Activated CD4-positive, CD25-positive, alpha-beta regulatory T cell treated with anti-CD3 and anti-CD28 coated beads, Interleukin-2, amount 50 U/mL, for 24 hours (primary cell): Measurements from ENCODE around the gene ASCC3.

Source experiments
- ATAC-seq, 2 donors: fragments of 150-1000 bp; cut with Tn5 transposase; one replicate each; pipeline ENCODE4 v1.10.0; 2021; ENCODE audit warnings: mild to moderate bottlenecking in 1 of 2, moderate library complexity in 1 of 2

The ASCC3 gene

GRCh38 chr6:100485268-100485667 is 395.9 kb downstream of the ASCC3 start:
- ATAC-seq, result no peak

DNA sequence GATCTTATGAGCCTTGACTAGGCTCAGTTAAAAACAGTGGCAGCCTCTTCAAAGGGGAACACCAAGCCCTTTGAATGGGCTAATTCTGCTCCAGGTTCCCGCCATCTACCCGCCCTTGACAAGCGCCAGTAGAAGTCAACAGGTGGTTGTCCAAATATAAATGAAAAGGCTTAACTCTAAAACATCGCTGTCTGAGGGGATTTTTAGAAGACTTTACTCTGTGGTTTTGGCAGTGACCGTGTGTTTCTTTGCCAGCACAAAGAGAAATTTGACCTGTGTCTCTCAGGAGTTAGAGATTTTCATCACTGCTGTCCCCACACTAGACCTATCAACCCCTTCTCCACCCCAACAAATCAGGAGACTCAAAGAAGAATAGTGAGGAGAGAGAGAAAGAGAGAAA is 396.7 kb downstream of the ASCC3 start:
- no peak for ATAC-seq

DNA sequence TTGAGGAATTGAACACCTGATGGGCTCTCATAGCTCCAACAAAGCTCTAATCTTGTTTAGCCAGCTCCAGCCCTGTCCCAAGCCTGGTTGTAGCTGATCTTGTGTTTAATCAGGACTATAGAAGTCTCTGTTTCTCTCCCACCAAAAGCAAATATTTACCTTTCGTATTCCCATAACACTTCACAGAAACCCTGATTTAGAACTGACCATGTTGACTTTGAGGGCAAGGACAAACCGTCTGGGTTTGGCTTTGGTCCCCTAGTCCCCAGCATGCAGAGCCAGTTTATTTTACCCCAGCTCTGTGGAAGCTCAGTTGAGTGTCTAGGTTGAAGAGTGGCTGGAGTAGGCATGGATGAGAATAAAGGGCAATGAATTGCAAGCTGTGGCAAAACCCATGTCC is 398.4 kb downstream of the ASCC3 start:
- no peak for ATAC-seq

DNA sequence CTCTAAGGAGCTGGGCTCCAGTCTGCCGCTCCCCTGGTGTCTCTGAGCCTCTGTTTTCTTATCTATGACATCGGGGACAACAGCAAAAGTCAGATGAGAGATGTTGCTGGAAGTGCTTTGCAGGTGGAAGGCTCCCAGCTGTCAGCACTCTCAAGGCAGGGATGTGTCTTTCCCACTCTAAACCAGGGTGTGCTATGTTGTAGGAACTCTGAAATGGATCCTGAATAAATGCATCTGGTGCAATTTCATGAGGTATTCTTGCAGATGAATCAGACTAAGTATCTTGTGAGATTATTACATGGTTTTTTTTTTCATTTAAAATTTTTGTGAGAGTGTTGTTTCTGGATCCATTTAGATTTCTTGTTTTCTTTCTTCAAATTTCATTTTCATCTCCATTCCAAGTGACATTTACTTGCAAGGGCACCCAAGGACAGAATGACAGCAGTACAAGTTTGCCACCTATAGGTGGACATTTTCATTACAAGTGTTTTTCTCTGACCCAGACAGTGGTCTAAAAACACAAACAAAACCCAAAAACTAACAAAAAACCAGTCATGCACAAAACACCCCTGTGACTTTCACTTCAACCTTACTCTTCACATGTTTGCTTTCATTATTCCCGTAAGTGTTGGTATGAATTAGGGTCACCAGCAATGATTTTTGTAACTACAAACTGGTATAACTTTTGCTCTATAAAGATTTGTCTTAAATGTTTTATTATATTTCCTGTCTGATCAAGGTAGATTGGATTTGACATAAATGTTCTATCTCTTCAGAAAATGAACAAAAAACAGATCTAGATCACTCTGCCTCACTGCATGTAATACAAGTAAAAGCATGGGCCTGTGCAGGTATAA is 401.7 kb downstream of the ASCC3 start:
- ATAC-seq, result peak in 1 of 2 donors; percentile 20

- ATAC-seq, result peak; percentile 52 to 53
Observed at GRCh38 chr6:100475554-100476320, 405.4 kb downstream of the ASCC3 start.

GRCh38 chr6:100473182-100473581 is 407.9 kb downstream of the ASCC3 start:
- ATAC-seq, result no peak

DNA sequence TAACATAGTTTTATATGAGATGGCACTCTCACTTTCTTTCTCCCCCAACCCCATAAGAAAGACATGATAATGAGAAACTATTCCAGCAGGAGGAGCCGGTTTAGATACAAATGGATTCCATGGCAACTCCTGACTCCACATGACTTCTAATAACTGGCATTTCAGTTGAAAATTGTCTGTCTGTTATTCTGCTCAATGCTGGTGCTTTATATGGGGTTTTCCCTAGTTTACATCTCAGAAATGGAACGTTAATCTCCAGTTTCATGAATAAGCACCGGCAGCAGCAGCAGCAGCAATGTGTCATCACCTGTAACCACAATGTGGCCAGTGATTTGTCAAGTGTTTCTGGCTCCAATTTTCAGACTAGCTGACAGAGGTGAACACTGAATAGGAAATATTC is 408.5 kb downstream of the ASCC3 start:
- peak; percentile 79 to 82 for ATAC-seq

GRCh38 chr6:100470422-100471120 is 410.6 kb downstream of the ASCC3 start:
- ATAC-seq, result no peak

GRCh38 chr6:100469101-100469859 is 411.8 kb downstream of the ASCC3 start:
- ATAC-seq, result no peak

DNA sequence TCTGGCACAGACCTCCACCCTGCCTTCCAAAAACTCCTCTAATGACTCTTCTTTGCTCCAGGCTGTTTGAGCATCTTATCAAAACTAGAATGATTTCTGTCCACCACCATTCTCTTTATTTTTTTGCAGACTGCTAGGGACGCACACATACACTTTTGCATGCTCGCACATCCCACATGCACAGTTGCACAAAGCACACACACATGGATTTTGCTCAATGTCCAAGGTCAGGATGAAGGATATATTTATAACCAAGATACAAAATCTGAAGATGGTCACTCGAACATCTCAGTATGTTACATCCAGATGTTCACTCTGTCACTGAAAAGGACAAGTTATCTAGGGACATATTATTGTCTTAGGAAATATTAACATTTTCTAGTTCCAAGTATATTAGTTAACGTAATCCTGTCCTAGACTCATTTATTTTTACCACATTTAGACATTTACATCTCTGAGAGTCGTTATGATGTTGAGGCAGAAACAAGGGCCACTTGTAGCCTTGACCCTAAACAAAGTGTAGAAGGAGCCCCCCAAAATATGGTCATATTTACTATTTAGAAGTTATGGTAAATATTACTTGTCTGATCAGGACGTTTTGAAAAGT is 413.0 kb downstream of the ASCC3 start:
- no peak for ATAC-seq

GRCh38 chr6:100467129-100468015 is 413.8 kb downstream of the ASCC3 start:
- peak in 1 of 2 donors; percentile 15 for ATAC-seq

- peak in 1 of 2 donors; percentile 18 for ATAC-seq
Observed at GRCh38 chr6:100466410-100467128, 414.6 kb downstream of the ASCC3 start.

GRCh38 chr6:100465701-100466409 is 415.3 kb downstream of the ASCC3 start:
- ATAC-seq, result no peak

GRCh38 chr6:100464903-100465700 is 416.0 kb downstream of the ASCC3 start, which contains the start of gene SIM1:
Gene SIM1, minus strand, starts transcription at chr6:100464921. Its CDS starts 1,453 bp downstream, at chr6:100463468.
- ATAC-seq, result peak; percentile 53 to 67

DNA sequence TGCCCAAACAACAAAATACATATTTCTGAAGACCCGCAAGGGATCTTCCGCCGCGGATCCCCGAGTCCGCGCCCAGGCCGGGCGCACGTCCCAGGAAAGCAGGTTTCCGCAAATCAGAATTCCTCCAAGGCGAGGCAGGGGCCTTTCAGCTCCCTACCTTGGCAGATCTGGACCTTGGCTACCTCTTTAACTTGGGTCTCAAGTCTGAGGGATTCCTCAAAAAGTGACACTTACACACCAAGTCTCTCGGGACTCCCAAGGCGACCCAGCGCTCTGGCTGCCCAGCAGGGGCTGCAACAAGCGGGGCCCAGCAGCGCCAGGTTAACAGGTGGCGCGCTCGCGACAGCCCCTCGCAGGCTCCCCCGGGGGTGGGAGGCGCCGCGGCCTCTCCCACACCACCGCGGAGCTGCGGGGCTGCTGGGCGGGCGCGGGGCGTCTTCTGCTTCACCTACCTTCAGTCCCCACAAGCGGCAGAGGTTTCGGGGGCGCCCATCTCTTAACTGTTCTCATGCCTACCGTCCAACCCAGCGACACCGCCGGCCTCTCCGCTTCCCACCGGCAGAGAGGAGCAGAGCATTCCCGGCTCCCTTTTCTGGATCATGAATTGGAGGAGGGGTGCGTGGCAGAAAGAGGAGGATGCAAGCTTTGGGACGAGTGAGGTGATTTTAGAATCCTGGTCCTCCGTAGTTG is 416.8 kb downstream of the ASCC3 start:
- ATAC-seq, result no peak

- ATAC-seq, result no peak
Observed at GRCh38 chr6:100463630-100464161, 417.4 kb downstream of the ASCC3 start.
